GM21390 (cell line): ENCODE results near the gene MPV17L.
"Not testable (repeated sequence)": the region's sequence is repeated elsewhere in the genome, so short reads cannot be mapped to it uniquely, and the experiment has no call there.

Experiments used
- ATAC-seq: cut with Tn5 transposase; IDR thresholded peaks from one replicate; pipeline ENCODE4 v1.9.1; 2021; ENCODE audit not compliant: unreplicated experiment

Gene MPV17L

DNA sequence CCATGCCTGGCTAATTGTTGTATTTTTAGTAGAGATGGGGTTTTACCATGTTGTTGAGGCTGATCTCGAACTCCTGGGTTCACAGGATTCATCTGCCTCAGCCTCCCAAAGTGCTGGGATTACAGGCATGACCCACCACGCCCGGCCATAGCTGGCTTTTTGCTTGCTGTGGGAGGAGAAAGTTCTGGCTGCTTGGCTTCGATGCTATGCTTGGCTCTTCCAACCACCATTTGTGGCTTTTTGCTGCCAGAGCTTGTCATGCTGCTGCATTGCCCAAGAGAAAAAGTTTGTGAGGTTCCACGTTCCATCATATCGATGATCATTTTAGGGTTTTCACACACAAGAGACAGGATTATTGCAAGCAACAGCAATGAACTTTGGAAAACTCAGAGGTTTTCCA lies 55.1 kb downstream of the MPV17L start:
- ATAC-seq = no peak

DNA sequence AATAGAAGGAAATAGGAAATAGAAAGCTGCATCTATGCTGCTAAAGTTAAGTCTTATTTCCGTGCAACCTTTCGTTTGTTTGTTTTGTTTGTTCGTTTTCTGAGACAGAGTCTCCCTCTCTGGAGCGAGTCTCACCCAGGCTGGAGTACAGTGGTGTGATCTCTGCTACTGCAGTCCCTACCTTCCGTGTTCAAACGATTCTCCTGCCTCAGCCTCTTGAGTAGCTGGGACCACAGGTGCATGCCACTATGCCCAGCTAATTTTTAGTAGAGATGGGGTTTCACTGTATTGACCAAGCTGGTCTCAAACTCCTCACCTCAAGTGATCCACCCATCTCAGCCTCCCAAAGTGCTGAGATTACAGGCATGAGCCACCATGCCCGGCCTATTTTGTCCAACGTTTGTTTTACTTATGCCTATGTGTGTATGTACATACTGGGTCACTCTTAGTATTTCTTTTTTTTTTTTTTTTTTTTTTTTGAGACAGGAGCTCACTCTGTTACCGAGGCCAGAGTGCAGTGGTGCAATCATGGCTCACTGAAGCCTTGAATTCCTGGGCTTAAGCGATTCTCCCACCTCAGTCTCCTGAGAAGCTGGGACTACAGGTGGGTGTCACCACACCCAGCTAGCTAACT lies 55.7 kb downstream of the MPV17L start:
- no peak for ATAC-seq

GRCh38 chr16:15452246-15452855 lies 56.8 kb downstream of the MPV17L start:
- ATAC-seq = no peak

- ATAC-seq = not testable (repeated sequence)
Observed at GRCh38 chr16:15453296-15453695, 57.7 kb downstream of the MPV17L start.

GRCh38 chr16:15454933-15455332 lies 59.4 kb downstream of the MPV17L start:
- ATAC-seq = not testable (repeated sequence)

DNA sequence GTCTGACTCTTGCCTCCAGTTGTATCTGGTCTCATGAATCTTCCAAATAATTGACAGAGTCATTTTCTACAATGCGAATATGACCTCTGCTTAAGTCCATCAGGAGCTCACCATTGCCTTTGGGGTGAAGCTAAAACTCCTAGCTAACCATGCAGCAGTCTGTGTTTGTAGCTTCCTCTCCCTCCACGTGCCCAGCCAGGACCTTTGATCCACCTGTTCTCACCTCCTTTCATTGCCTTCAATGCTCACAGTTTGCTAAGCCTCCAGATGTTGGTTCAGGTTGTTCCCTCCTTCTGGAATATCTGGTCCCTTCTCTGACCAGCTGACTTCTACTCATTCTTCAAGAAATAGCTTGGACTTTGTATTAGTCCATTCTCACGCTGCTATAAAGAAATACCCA lies 61.8 kb downstream of the MPV17L start:
- no peak for ATAC-seq

DNA sequence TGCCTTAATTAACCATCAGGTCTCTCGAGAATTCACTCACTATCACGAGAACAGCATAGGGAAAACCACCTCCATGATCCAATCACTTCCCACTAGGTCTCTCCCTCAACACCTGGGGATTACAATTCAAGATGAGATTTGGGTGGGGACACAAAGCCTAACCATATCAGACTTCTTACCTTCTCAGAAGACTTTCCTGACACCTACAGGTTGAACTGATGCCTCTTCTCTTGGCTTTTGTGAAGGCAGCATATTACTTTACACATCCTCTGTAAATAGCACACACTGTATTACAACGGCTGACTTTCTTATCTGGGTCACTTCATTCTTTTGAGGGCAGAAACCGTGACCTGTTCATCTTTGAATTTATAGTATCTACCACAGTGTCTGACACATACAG lies 62.4 kb downstream of the MPV17L start:
- ATAC-seq = no peak

GRCh38 chr16:15459791-15460190 lies 64.2 kb downstream of the MPV17L start:
- no peak for ATAC-seq

DNA sequence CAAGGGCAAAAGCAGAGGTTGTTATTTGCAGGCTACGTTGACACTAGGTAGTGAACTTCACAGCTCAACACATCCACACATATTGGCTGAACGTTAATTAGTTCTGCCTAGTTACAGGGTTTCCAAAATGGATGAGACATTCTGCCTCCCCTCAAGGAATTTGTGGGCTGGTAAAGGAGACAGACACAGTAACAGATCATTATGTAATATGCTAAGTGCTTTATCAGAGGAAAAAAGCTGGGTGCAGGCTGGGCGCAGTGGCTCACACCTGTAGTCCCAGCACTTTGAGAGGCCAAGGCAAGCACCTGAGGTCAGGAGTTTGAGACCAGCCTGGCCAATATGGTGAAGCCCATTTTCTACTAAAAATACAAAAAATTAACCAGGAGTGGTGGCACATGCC lies 65.0 kb downstream of the MPV17L start:
- no peak for ATAC-seq

- ATAC-seq = no peak
Observed at GRCh38 chr16:15461376-15461775, 65.8 kb downstream of the MPV17L start.
